ENCODE results near the gene LMX1B.

Gene LMX1B

DNA sequence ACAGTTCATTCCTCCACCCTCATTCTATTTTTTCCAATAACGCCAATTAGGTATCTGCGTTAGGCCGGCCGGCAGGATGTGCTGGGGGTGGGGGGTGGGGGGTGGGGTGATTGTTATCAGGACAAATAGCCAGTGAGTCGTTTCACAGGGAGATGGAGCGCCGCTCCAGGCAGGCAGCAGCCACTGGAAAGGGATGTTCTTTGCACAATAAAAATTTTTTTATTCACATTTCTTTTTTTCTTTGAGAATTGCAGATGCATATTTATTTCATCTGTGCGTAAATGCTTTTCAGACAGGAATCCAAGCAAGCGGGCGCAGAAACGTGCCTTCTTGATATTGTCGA is 4.1 kb downstream of the LMX1B start:
- DNase-seq = no peak
- Histone ChIP-seq H3K4me3 (ENCODE audit: control insufficient read depth in 1 of 7, extremely low read depth in 1 of 7, insufficient read depth in 4 of 7, low read depth in 2 of 7, low read length in 6 of 7) (no peak overlapping the region), H3K4me1 (ENCODE audit: control extremely low read depth in 1 of 4, control insufficient read depth in 4 of 4, insufficient read depth in 4 of 4, low read length in 3 of 4) (peaks cover 0 to 36% (median 22%) of the 10 kb centered on the region in 4 experiments), H3K36me3 (ENCODE audit: control insufficient read depth in 4 of 4, insufficient read depth in 4 of 4, low read length in 3 of 4) (no peaks in the 10 kb centered on the region), H3K9me3 (ENCODE audit: control extremely low read depth in 1 of 5, control insufficient read depth in 4 of 5, insufficient read depth in 2 of 5, low read depth in 1 of 5, low read length in 4 of 5) (no peaks in the 10 kb centered on the region), H3K27me3 (replicated peaks in 2 of 5; ENCODE audit: control insufficient read depth in 4 of 5, insufficient read depth in 5 of 5, low read length in 4 of 5) (peaks cover 0 to 96% (median 72%) of the 10 kb centered on the region in 5 experiments), H3K27ac (ENCODE audit: insufficient read depth in 1 of 2, low read depth in 1 of 2, low read length in 2 of 2, poor library complexity in 1 of 2, severe bottlenecking in 2 of 2) (no peak overlapping the region)
- POLR2A ChIA-PET = no interaction called here
- CTCF ChIA-PET = interaction anchor here (1.4 kb wide), 1 partner anchor 12 kb away, joined by 7 read pairs; no protein-coding TSS in a partner anchor
- no CpG with 5 or more reads among the region's 12 CpGs for WGBS (ENCODE audit: insufficient coverage)

DNA sequence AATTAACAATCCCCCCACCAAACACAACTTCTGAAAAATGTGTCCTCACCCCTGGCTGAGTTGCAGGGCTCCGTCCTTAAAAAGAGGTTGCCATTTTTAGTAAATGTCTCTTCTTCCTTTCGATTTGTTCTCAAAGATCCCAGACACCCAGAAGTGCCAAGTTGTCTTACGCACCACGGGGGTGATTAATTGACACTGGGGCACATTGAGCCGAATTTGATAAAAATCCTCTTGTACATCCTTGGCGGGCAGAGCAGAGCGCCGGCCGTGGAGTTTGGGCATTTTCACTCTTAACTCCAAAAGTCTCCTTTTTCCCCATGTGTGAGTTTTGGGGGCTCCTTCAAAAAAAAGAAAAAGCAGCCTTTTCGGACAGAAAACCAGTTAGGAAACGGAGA is 4.5 kb downstream of the LMX1B start:
- Histone ChIP-seq H3K9me3 (ENCODE audit: control extremely low read depth in 1 of 5, control insufficient read depth in 4 of 5, insufficient read depth in 2 of 5, low read depth in 1 of 5, low read length in 4 of 5) (no peaks in the 10 kb centered on the region), H3K4me1 (ENCODE audit: control extremely low read depth in 1 of 4, control insufficient read depth in 4 of 4, insufficient read depth in 4 of 4, low read length in 3 of 4) (peaks cover 0 to 32% (median 19%) of the 10 kb centered on the region in 4 experiments), H3K36me3 (ENCODE audit: control insufficient read depth in 4 of 4, insufficient read depth in 4 of 4, low read length in 3 of 4) (no peaks in the 10 kb centered on the region), H3K27ac (ENCODE audit: insufficient read depth in 1 of 2, low read depth in 1 of 2, low read length in 2 of 2, poor library complexity in 1 of 2, severe bottlenecking in 2 of 2) (no peak overlapping the region), H3K27me3 (replicated peaks in 2 of 5; ENCODE audit: control insufficient read depth in 4 of 5, insufficient read depth in 5 of 5, low read length in 4 of 5) (peaks cover 0 to 96% (median 75%) of the 10 kb centered on the region in 5 experiments), H3K4me3 (ENCODE audit: control insufficient read depth in 1 of 7, extremely low read depth in 1 of 7, insufficient read depth in 4 of 7, low read depth in 2 of 7, low read length in 6 of 7) (no peak overlapping the region)
- no peak for DNase-seq
- POLR2A ChIA-PET = no interaction called here
- CTCF ChIA-PET = interaction anchor here (1.4 kb wide), 1 partner anchor 11 kb away, joined by 7 read pairs; no protein-coding TSS in a partner anchor
- WGBS (ENCODE audit: insufficient coverage) = 22% methylated on average over 2 of the region's 11 CpGs

DNA sequence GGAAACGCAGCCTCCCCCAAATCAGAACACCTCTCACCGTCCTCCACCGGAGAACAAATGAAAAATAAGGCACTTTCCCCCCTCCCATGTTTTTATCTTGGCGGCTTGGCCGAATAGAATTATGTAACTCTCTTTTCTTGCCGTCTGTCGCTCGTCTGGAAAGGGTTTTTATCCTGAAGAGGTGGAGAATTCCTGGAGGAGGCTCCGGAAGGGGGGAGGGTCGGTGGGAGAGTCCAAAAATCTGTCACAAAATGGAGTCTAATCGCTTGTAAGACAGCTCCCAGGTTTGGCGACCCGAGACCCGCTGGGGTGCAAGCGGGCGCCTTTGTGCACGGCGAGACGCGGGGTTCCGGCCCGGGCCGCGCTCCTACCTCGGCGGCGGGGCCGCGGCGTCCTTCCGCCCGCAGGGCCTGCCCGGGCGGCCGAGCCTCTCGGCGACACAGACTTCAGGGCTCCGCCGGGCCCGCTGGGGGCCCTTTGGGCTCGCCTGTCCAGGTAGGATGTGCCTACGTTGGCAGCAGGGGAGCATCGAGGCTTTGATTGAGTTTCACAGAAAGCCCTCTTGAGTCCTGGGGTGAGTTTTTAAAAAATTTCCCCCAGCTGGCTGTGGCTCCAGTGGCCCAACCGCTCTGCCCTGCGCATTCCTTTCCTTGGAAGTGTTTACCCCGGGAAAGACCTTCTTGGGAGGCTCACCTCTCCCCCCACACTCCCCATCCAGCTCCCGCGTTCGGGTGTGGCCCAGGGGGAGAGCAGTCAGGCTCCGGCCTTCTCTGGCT is 5.0 kb downstream of the LMX1B start:
- 5% methylated on average over 44 of the region's 50 CpGs for WGBS (ENCODE audit: insufficient coverage)
- no peak overlapping the region for H3K27ac ChIP-seq (ENCODE audit: insufficient read depth in 1 of 2, low read depth in 1 of 2, low read length in 2 of 2, poor library complexity in 1 of 2, severe bottlenecking in 2 of 2)
- peaks cover 0 to 27% (median 17%) of the 10 kb centered on the region in 4 experiments for H3K4me1 ChIP-seq (ENCODE audit: control extremely low read depth in 1 of 4, control insufficient read depth in 4 of 4, insufficient read depth in 4 of 4, low read length in 3 of 4)
- peak overlapping the region in 1 of 7 experiments; percentile 10 for H3K4me3 ChIP-seq (ENCODE audit: control insufficient read depth in 1 of 7, extremely low read depth in 1 of 7, insufficient read depth in 4 of 7, low read depth in 2 of 7, low read length in 6 of 7)
- CTCF ChIA-PET = no interaction called here
- POLR2A ChIA-PET = no interaction called here
- H3K36me3 ChIP-seq (ENCODE audit: control insufficient read depth in 4 of 4, insufficient read depth in 4 of 4, low read length in 3 of 4) = no peaks in the 10 kb centered on the region
- no peaks in the 10 kb centered on the region for H3K9me3 ChIP-seq (ENCODE audit: control extremely low read depth in 1 of 5, control insufficient read depth in 4 of 5, insufficient read depth in 2 of 5, low read depth in 1 of 5, low read length in 4 of 5)
- H3K27me3 ChIP-seq (replicated peaks in 2 of 5; ENCODE audit: control insufficient read depth in 4 of 5, insufficient read depth in 5 of 5, low read length in 4 of 5) = peaks cover 0 to 98% (median 81%) of the 10 kb centered on the region in 5 experiments
- DNase-seq = no peak

DNA sequence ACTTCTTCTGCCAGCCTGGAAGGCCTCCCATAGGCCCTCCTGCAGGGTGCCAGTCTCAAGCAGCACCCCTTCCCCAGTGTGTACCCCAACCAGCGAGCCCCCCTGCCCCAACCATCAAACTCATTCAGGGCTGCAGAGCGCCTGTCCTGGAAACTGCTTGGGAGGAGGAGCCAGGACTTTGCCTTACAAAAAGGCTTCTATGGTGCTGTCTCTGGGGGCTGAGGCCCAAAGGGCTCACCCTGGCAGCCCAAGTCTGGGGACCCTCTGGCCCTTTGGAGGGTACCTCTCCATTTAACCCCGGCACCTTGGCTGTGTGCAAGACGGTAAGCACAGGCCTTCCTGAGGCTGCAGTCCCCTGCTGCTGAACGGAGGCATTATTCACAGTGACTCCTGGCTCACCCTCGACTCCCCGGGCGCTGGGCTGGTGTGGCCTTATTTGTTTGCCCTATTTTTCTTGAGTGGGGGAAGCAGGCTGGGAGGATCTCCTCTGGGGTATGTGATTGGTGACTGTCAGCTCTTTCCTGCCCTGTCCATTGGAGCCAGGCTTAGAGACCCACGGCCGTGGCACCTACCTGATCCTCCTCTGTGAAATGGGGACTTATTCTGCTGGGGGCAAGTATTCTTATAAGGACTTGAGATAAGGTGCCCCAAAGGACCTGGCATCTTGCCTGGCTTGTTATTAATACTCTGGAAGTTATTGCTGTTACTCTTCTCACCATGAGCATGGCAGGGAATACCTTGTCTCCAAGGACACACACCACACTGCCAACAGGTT is 5.8 kb downstream of the LMX1B start:
- DNase-seq = no peak
- ChIA-PET POLR2A (no interaction called here), CTCF (interaction anchor here (1.5 kb wide), 1 partner anchor 13 kb away, joined by 3 read pairs; no protein-coding TSS in a partner anchor)
- WGBS (ENCODE audit: insufficient coverage) = 25% methylated on average over 6 of the region's 10 CpGs
- Histone ChIP-seq H3K27ac (ENCODE audit: insufficient read depth in 1 of 2, low read depth in 1 of 2, low read length in 2 of 2, poor library complexity in 1 of 2, severe bottlenecking in 2 of 2) (no peak overlapping the region), H3K27me3 (replicated peaks in 2 of 5; ENCODE audit: control insufficient read depth in 4 of 5, insufficient read depth in 5 of 5, low read length in 4 of 5) (peaks cover 0 to 100% (median 86%) of the 10 kb centered on the region in 5 experiments), H3K4me3 (ENCODE audit: control insufficient read depth in 1 of 7, extremely low read depth in 1 of 7, insufficient read depth in 4 of 7, low read depth in 2 of 7, low read length in 6 of 7) (no peak overlapping the region), H3K9me3 (ENCODE audit: control extremely low read depth in 1 of 5, control insufficient read depth in 4 of 5, insufficient read depth in 2 of 5, low read depth in 1 of 5, low read length in 4 of 5) (no peaks in the 10 kb centered on the region), H3K36me3 (ENCODE audit: control insufficient read depth in 4 of 4, insufficient read depth in 4 of 4, low read length in 3 of 4) (no peaks in the 10 kb centered on the region), H3K4me1 (ENCODE audit: control extremely low read depth in 1 of 4, control insufficient read depth in 4 of 4, insufficient read depth in 4 of 4, low read length in 3 of 4) (peaks cover 0 to 29% (median 15%) of the 10 kb centered on the region in 4 experiments)

DNA sequence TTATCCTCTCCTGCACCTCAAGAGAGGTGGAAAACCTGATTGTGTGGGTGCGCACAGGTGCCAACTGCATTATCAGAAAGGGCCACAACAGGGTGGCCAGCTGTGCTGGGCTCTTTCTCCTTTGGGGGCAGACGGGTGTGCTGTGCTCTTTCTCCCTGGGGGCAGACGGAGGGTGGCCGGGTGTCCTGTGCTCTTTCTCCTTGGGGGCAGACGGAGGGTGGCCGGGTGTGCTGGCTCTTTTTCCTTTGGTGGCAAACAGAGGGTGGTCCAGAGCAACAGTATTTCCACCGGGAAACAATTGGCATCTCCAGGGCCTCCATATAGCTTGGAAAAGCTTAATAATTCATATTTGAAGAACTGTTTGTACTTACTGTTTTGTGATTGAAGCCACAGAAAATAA is 6.8 kb downstream of the LMX1B start:
- ChIA-PET POLR2A (no interaction called here), CTCF (interaction anchor here (0.7 to 1.5 kb wide), 3 partner anchors 11 to 131 kb away, joined by 3 read pairs; no protein-coding TSS in a partner anchor)
- Histone ChIP-seq H3K27me3 (replicated peaks in 2 of 5; ENCODE audit: control insufficient read depth in 4 of 5, insufficient read depth in 5 of 5, low read length in 4 of 5) (peaks cover 8 to 100% (median 90%) of the 10 kb centered on the region in 5 experiments), H3K9me3 (ENCODE audit: control extremely low read depth in 1 of 5, control insufficient read depth in 4 of 5, insufficient read depth in 2 of 5, low read depth in 1 of 5, low read length in 4 of 5) (no peaks in the 10 kb centered on the region), H3K27ac (ENCODE audit: insufficient read depth in 1 of 2, low read depth in 1 of 2, low read length in 2 of 2, poor library complexity in 1 of 2, severe bottlenecking in 2 of 2) (no peak overlapping the region), H3K4me3 (ENCODE audit: control insufficient read depth in 1 of 7, extremely low read depth in 1 of 7, insufficient read depth in 4 of 7, low read depth in 2 of 7, low read length in 6 of 7) (no peak overlapping the region), H3K4me1 (ENCODE audit: control extremely low read depth in 1 of 4, control insufficient read depth in 4 of 4, insufficient read depth in 4 of 4, low read length in 3 of 4) (peaks cover 0 to 23% (median 8%) of the 10 kb centered on the region in 4 experiments), H3K36me3 (ENCODE audit: control insufficient read depth in 4 of 4, insufficient read depth in 4 of 4, low read length in 3 of 4) (no peaks in the 10 kb centered on the region)
- no peak for DNase-seq
- 38% methylated on average over 5 of the region's 7 CpGs for WGBS (ENCODE audit: insufficient coverage)

DNA sequence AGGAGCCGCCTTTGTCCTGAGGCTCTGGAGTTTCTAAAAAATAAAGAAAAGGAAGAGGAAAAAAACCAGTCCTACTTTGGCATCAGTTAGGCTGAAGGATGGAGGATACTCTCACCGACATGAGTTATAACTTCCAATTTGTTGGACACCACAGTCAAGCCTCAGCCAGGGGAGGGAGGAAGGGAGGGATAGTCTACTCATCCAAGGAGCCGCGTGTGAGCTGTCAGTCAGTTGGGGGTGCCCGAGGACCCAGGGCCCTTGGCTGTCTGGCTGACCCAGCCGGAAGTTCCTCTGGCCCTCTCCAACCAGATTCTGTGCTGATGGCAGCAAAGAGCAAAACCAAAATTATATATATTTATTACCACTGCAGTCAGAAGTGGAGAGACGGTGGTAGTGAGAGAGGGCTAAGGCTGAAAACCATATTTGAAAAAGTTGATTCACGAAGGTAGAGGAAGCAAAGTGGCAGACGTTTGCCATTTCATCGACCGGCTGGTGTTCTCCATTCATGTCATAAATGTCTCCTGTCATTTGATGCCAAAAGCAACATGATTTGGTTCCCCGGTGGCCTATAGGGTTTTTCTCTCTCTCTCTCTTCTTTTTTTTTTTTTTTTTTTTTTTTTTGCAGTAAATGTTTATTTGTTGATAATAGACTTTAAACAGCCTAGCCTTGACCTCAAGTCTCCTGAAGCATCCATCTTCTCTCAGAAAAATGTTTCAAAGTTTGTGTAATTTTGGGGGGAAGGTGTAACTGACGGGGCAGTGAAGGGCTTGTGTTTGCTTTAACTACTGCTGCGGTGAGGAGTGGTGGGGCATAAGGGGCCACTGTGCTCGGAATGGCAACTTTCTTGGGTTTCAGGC is 7.6 kb downstream of the LMX1B start:
- ChIA-PET POLR2A (no interaction called here), CTCF (interaction anchor here (0.7 to 1.5 kb wide), 3 partner anchors 10 to 130 kb away, joined by 3 read pairs; no protein-coding TSS in a partner anchor)
- WGBS (ENCODE audit: insufficient coverage) = 6% methylated on average over 10 of the region's 15 CpGs
- DNase-seq = peak in 1 of 3 donors; percentile 36
- Histone ChIP-seq H3K9me3 (ENCODE audit: control extremely low read depth in 1 of 5, control insufficient read depth in 4 of 5, insufficient read depth in 2 of 5, low read depth in 1 of 5, low read length in 4 of 5) (no peaks in the 10 kb centered on the region), H3K4me1 (ENCODE audit: control extremely low read depth in 1 of 4, control insufficient read depth in 4 of 4, insufficient read depth in 4 of 4, low read length in 3 of 4) (peaks cover 0 to 28% (median 14%) of the 10 kb centered on the region in 4 experiments), H3K36me3 (ENCODE audit: control insufficient read depth in 4 of 4, insufficient read depth in 4 of 4, low read length in 3 of 4) (no peaks in the 10 kb centered on the region), H3K4me3 (ENCODE audit: control insufficient read depth in 1 of 7, extremely low read depth in 1 of 7, insufficient read depth in 4 of 7, low read depth in 2 of 7, low read length in 6 of 7) (no peak overlapping the region), H3K27me3 (replicated peaks in 2 of 5; ENCODE audit: control insufficient read depth in 4 of 5, insufficient read depth in 5 of 5, low read length in 4 of 5) (peaks cover 8 to 100% (median 87%) of the 10 kb centered on the region in 5 experiments), H3K27ac (ENCODE audit: insufficient read depth in 1 of 2, low read depth in 1 of 2, low read length in 2 of 2, poor library complexity in 1 of 2, severe bottlenecking in 2 of 2) (no peak overlapping the region)

Data from common myeloid progenitor, CD34-positive (primary cell).